H9 (cell line): ENCODE results near the gene DAPK2. TPM values are rescaled to one million over a fixed set of nuclear protein-coding genes. Genes with fewer than 3 reads are reported as not detected.
"Not testable (repeated sequence)": the region's sequence is repeated elsewhere in the genome, so short reads cannot be mapped to it uniquely, and the experiment has no call there.

Source experiments
- DNase-seq: peaks from one replicate; pipeline ENCODE4 v3.0.0-alpha.2; 2017
- H2AFZ ChIP-seq: one replicate; pipeline ENCODE4 v1.6.1; 2013; ENCODE audit warnings: mild to moderate bottlenecking, low read length, control low read depth, moderate library complexity
- H2AK5ac ChIP-seq: 2 replicates; pipeline ENCODE4 v1.6.1; 2013; ENCODE audit warnings: low read length, control low read depth, mixed read lengths; ENCODE audit not compliant: insufficient read length
- H2BK120ac ChIP-seq: one replicate; pipeline ENCODE4 v1.6.1; 2013; ENCODE audit warnings: low read depth, mild to moderate bottlenecking, low read length, control low read depth, inconsistent platforms; ENCODE audit not compliant: poor library complexity, severe bottlenecking
- H2BK12ac ChIP-seq: 2 replicates; pipeline ENCODE4 v1.6.1; 2013; ENCODE audit warnings: low read length, control low read depth, mixed read lengths, low read depth; ENCODE audit not compliant: insufficient read length
- H2BK15ac ChIP-seq: 2 replicates; pipeline ENCODE4 v1.6.1; 2013; ENCODE audit warnings: low read depth, low read length, control low read depth
- H2BK20ac ChIP-seq: one replicate; pipeline ENCODE4 v1.6.1; 2013; ENCODE audit warnings: low read depth, mild to moderate bottlenecking, low read length, control low read depth, inconsistent platforms; ENCODE audit not compliant: poor library complexity, severe bottlenecking
- H2BK5ac ChIP-seq: 2 replicates; pipeline ENCODE4 v1.6.1; 2013; ENCODE audit warnings: low read length, control low read depth, mixed read lengths; ENCODE audit not compliant: insufficient read length
- H3K14ac ChIP-seq: 2 replicates; pipeline ENCODE4 v1.6.1; 2013; ENCODE audit warnings: low read length, control low read depth; ENCODE audit not compliant: insufficient read depth
- H3K18ac ChIP-seq: 2 replicates; pipeline ENCODE4 v1.6.1; 2013; ENCODE audit warnings: low read depth, mild to moderate bottlenecking, mixed read lengths, low read length, control low read depth; ENCODE audit not compliant: insufficient read length
- H3K23ac ChIP-seq: 2 replicates; pipeline ENCODE4 v1.6.1; 2013; ENCODE audit warnings: low read length, control low read depth, mixed read lengths, low read depth; ENCODE audit not compliant: insufficient read length
- H3K23me2 ChIP-seq: 2 replicates; pipeline ENCODE4 v1.6.1; 2013; ENCODE audit warnings: low read depth, mild to moderate bottlenecking, mixed read lengths, low read length, control low read depth; ENCODE audit not compliant: insufficient read length, poor library complexity, severe bottlenecking
- H3K27ac ChIP-seq: 2 replicates; pipeline ENCODE4 v1.5.1; 2013; ENCODE audit warnings: low read length, control low read depth, mixed read lengths, low read depth; ENCODE audit not compliant: insufficient read length
- H3K27me3 ChIP-seq: 2 replicates; pipeline ENCODE4 v1.6.1; 2013; ENCODE audit warnings: low read length, control low read depth, inconsistent platforms; ENCODE audit not compliant: insufficient read depth
- H3K4ac ChIP-seq: 2 replicates; pipeline ENCODE4 v1.6.1; 2013; ENCODE audit warnings: low read depth, mild to moderate bottlenecking, control low read depth, inconsistent platforms, low read length, moderate library complexity
- H3K4me1 ChIP-seq: 2 replicates; pipeline ENCODE4 v1.6.1; 2013; ENCODE audit warnings: low read length, control low read depth, inconsistent platforms; ENCODE audit not compliant: insufficient read depth
- H3K4me2 ChIP-seq: 2 replicates; pipeline ENCODE4 v1.6.1; 2013; ENCODE audit warnings: low read length, control low read depth, mixed read lengths; ENCODE audit not compliant: insufficient read length, insufficient read depth
- H3K56ac ChIP-seq: 2 replicates; pipeline ENCODE4 v1.6.1; 2013; ENCODE audit warnings: low read depth, mild to moderate bottlenecking, mixed read lengths, low read length, control low read depth; ENCODE audit not compliant: insufficient read length
- H3K79me1 ChIP-seq: 2 replicates; pipeline ENCODE4 v1.6.1; 2013; ENCODE audit warnings: low read depth, mild to moderate bottlenecking, moderate library complexity, low read length, control low read depth, inconsistent platforms; ENCODE audit not compliant: insufficient read depth, poor library complexity, severe bottlenecking
- H3K79me2 ChIP-seq: 2 replicates; pipeline ENCODE4 v1.6.1; 2013; ENCODE audit warnings: low read length, control low read depth, inconsistent platforms; ENCODE audit not compliant: insufficient read depth
- H3K9ac ChIP-seq: 2 replicates; pipeline ENCODE4 v1.6.1; 2013; ENCODE audit warnings: low read length, control low read depth, mixed read lengths; ENCODE audit not compliant: insufficient read length; ENCODE audit errors: extremely low read depth
- H3K9me3 ChIP-seq: one replicate; pipeline ENCODE4 v1.6.1; 2013; ENCODE audit warnings: low read depth, low read length, inconsistent platforms; ENCODE audit not compliant: control insufficient read depth
- H3T11ph ChIP-seq: one replicate; pipeline ENCODE4 v1.6.1; 2013; ENCODE audit warnings: mild to moderate bottlenecking, low read length, control low read depth, inconsistent platforms
- H4K20me1 ChIP-seq: one replicate; pipeline ENCODE4 v1.6.1; 2013; ENCODE audit not compliant: control insufficient read depth, insufficient read length, insufficient read depth
- H4K5ac ChIP-seq: 2 replicates; pipeline ENCODE4 v1.6.1; 2013; ENCODE audit warnings: low read depth, mild to moderate bottlenecking, mixed read lengths, low read length, control low read depth; ENCODE audit not compliant: insufficient read length
- H4K8ac ChIP-seq: replicated peaks from 2 replicates; pipeline ENCODE4 v1.6.1; 2013; ENCODE audit warnings: low read length, control low read depth, mixed read lengths, low read depth; ENCODE audit not compliant: insufficient read length
- H4K91ac ChIP-seq: 2 replicates; pipeline ENCODE4 v1.6.1; 2013; ENCODE audit warnings: low read depth, mild to moderate bottlenecking, moderate library complexity, mixed read lengths, low read length, control low read depth; ENCODE audit not compliant: insufficient read length
- H3K27ac Mint-ChIP-seq, 3 experiments: 2 replicates in 2 of 3; 3 replicates in 1 of 3; pipeline ENCODE4 v1.8.0; 2020 to 2021; ENCODE audit warnings: mixed read lengths in 3 of 3, mild to moderate bottlenecking in 1 of 3, moderate library complexity in 1 of 3
- H3K27me3 Mint-ChIP-seq: 2 replicates; pipeline ENCODE4 v1.8.0; 2021; ENCODE audit warnings: low read depth, mild to moderate bottlenecking, moderate library complexity, mixed read lengths
- H3K36me3 Mint-ChIP-seq, 3 experiments: 2 replicates in 2 of 3; 3 replicates in 1 of 3; pipeline ENCODE4 v1.8.0; 2020 to 2021; ENCODE audit warnings: low read depth in 3 of 3, mixed read lengths in 3 of 3; ENCODE audit not compliant: insufficient read depth in 1 of 3
- H3K4me1 Mint-ChIP-seq, 2 experiments: 2 replicates each; pipeline ENCODE4 v1.8.0; 2020; ENCODE audit warnings: mixed read lengths in 2 of 2
- H3K4me3 Mint-ChIP-seq, 2 experiments: 2 replicates in 1 of 2; 3 replicates in 1 of 2; pipeline ENCODE4 v1.8.0; 2020 to 2021; ENCODE audit warnings: mild to moderate bottlenecking in 2 of 2, mixed read lengths in 2 of 2, moderate library complexity in 1 of 2
- H3K9me3 Mint-ChIP-seq, 2 experiments: 2 replicates in 1 of 2; 3 replicates in 1 of 2; pipeline ENCODE4 v1.8.0; 2020; ENCODE audit warnings: mild to moderate bottlenecking in 2 of 2, mixed read lengths in 2 of 2, moderate library complexity in 1 of 2
- WGBS: extraction: QIAGEN DNeasy Blood & Tissue Kit; methylation state at CpG from one replicate; pipeline ENCODE4 v1.1.7; 2013; ENCODE audit warnings: missing lambda C conversion rate, low lambda C conversion rate, mixed read lengths; ENCODE audit not compliant: insufficient read length; ENCODE audit errors: extremely low coverage; 5-methylcytosine and 5-hydroxymethylcytosine counted together
- total RNA-seq: library from RNA; stranded (reverse); gene quantifications from 2 replicates; pipeline ENCODE4 v1.2.1, GENCODE V29; 2021
- TF ChIP-seq, protein P1 (sequence below): fragments of 200-600 bp; sonication (generic); conservative IDR thresholded peaks from 3 replicates; pipeline ENCODE4 v1.8.0; 2021; ENCODE audit warnings: antibody characterized with exemption, mild to moderate bottlenecking

DAPK2 gene
- total RNA-seq, 1 experiment from 2014 or later = 3.5 TPM

- Histone ChIP-seq H3K4me2 (no peak overlapping the region), H4K91ac (no peak overlapping the region), H3T11ph (no peak overlapping the region), H3K79me2 (no peaks in the 10 kb centered on the region), H2BK12ac (no peak overlapping the region), H3K23me2 (no peaks in the 10 kb centered on the region), H3K4me1 (no peaks in the 10 kb centered on the region), H3K9ac (no peak overlapping the region), H3K23ac (no peak overlapping the region), H3K14ac (no peak overlapping the region), H4K20me1 (no peaks in the 10 kb centered on the region), H2AFZ (no peak overlapping the region), H3K56ac (no peak overlapping the region), H2BK20ac (no peak overlapping the region), H2BK15ac (no peak overlapping the region), H3K4ac (no peak overlapping the region), H3K27me3 (no peaks in the 10 kb centered on the region), H3K79me1 (no peaks in the 10 kb centered on the region), H4K5ac (no peak overlapping the region), H3K18ac (no peak overlapping the region), H2BK5ac (no peak overlapping the region), H2BK120ac (no peak overlapping the region), H4K8ac (no peak overlapping the region), H3K9me3 (no peaks in the 10 kb centered on the region), H2AK5ac (no peak overlapping the region), H3K27ac (no peak overlapping the region)
- Mint-ChIP-seq H3K4me1 (no peaks in the 10 kb centered on the region), H3K9me3 (peaks cover 0 to 3% of the 10 kb centered on the region in 2 experiments; a peak in 1 of 5 replicates), H3K36me3 (no peaks in the 10 kb centered on the region; a peak in 1 of 7 replicates), H3K27ac (no peak overlapping the region), H3K27me3 (no peaks in the 10 kb centered on the region), H3K4me3 (no peak overlapping the region)
- TF ChIP-seq, protein P1, sequence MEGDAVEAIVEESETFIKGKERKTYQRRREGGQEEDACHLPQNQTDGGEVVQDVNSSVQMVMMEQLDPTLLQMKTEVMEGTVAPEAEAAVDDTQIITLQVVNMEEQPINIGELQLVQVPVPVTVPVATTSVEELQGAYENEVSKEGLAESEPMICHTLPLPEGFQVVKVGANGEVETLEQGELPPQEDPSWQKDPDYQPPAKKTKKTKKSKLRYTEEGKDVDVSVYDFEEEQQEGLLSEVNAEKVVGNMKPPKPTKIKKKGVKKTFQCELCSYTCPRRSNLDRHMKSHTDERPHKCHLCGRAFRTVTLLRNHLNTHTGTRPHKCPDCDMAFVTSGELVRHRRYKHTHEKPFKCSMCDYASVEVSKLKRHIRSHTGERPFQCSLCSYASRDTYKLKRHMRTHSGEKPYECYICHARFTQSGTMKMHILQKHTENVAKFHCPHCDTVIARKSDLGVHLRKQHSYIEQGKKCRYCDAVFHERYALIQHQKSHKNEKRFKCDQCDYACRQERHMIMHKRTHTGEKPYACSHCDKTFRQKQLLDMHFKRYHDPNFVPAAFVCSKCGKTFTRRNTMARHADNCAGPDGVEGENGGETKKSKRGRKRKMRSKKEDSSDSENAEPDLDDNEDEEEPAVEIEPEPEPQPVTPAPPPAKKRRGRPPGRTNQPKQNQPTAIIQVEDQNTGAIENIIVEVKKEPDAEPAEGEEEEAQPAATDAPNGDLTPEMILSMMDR = no peak
- no CpG with 5 or more reads among the region's 29 CpGs for WGBS
- no peak for DNase-seq
Measured at GRCh38 chr15:64060716-64061115, 14.4 kb upstream of the DAPK2 start.

DNA sequence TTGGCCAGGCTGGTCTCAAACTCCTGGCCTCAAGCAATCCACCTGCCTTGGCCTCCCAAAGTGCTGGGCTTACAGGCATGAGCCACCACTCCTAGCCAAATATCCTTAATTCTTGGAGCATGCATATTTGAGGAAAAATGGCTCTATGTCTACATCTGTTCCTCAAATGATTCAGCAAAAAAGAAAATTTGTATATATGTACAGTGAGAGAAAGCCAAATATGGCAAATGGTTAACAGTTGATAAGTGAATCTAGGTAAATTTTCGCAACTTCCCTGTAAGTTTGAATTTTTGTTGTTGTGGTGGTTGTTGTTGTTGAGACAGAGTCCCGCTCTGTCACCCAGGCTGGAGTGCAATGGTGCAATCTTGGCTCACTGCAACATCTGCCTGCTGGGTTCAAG, 12.8 kb upstream of the DAPK2 start:
- not testable (repeated sequence) for H3K4me1 ChIP-seq, H2AFZ ChIP-seq, H3K27me3 ChIP-seq, H4K91ac ChIP-seq, H3K27ac Mint-ChIP-seq, H2BK120ac ChIP-seq, H3K79me2 ChIP-seq, H3K9me3 ChIP-seq, H2AK5ac ChIP-seq, H3K14ac ChIP-seq, H2BK12ac ChIP-seq, H2BK15ac ChIP-seq, H2BK20ac ChIP-seq, H3K27ac ChIP-seq, H3K4me3 Mint-ChIP-seq, H2BK5ac ChIP-seq, H3K4me2 ChIP-seq, H3T11ph ChIP-seq, H3K4me1 Mint-ChIP-seq, DNase-seq, H3K9ac ChIP-seq, H4K20me1 ChIP-seq, H3K27me3 Mint-ChIP-seq, H3K36me3 Mint-ChIP-seq, H3K56ac ChIP-seq, H3K9me3 Mint-ChIP-seq, H4K8ac ChIP-seq, H3K79me1 ChIP-seq, H4K5ac ChIP-seq, H3K4ac ChIP-seq, H3K23ac ChIP-seq, H3K23me2 ChIP-seq, H3K18ac ChIP-seq
- WGBS = no CpG with 5 or more reads among the region's 2 CpGs
